ENCODE results near the gene ABCA13. TPM values are rescaled to one million over a fixed set of nuclear protein-coding genes. Genes with fewer than 3 reads are reported as not detected.
A peak's percentile ranks its signal among the peaks of the same experiment; 100 is the strongest.

ABCA13 gene
- total RNA-seq, 1 experiment from 2014 or later, result 1.7 TPM

- ChIA-PET CTCF (no interaction called here), POLR2A (interaction anchor here (0.6 kb wide), 1 partner anchor 8 kb away, joined by 12 read pairs; no protein-coding TSS in a partner anchor)
- no peaks in the 10 kb centered on the region for H3K9me3 ChIP-seq (ENCODE audit: control insufficient read depth, insufficient read depth, low read depth, low read length)
- ATAC-seq, result peak; percentile 39; the same call in 1 of the 2 replicates
- TSS peak; percentile 78 for BruUV-seq (replicated peaks)
- no peak for TF ChIP-seq SIN3A (IDR thresholded peaks at IDR 0.05; ENCODE audit: borderline replicate concordance, insufficient read depth, low read depth, low read length)
- TF ChIP-seq CTCF (IDR thresholded peaks at IDR 0.05), result no peak
- no peak for TF ChIP-seq POLR2AphosphoS5 (IDR thresholded peaks at IDR 0.05; ENCODE audit: low read depth, low read length)
- TF ChIP-seq TCF7L2 (IDR thresholded peaks at IDR 0.05; ENCODE audit: low read depth, low read length), result no peak
- TF ChIP-seq REST (IDR thresholded peaks at IDR 0.05; ENCODE audit: insufficient read depth in 1 of 2, low read depth in 2 of 2, low read length in 1 of 2), result no peak
- no peaks in the 10 kb centered on the region for H3K36me3 ChIP-seq (ENCODE audit: control insufficient read depth, insufficient read depth, low read length)
- peak overlapping the region; percentile 89 for H3K27ac ChIP-seq (ENCODE audit: low read length)
- no peak overlapping the region for H3K4me3 ChIP-seq (ENCODE audit: low read depth in 2 of 2, low read length in 2 of 2)
- no peaks in the 10 kb centered on the region for H3K27me3 ChIP-seq (ENCODE audit: control insufficient read depth, insufficient read depth, low read length)
- H3K4me1 ChIP-seq (ENCODE audit: control insufficient read depth, insufficient read depth, low read length), result peaks cover 25% of the 10 kb centered on the region
- in situ Hi-C loops (cut with HindIII; ENCODE audit: low pct_unique_long_range_greater_than_20kb, low sequenced_read_pairs), result no loop called here
- no peak for DNase-seq (ENCODE audit: low read depth, low spot score)
- intact Hi-C loops (cut with micrococcal nuclease; ENCODE audit: unreplicated experiment), result loop anchor here (5.0 kb wide), 1 partner anchor 70 kb away; no protein-coding TSS in a partner anchor
Observed at GRCh38 chr7:48427671-48428070, 256.4 kb downstream of the ABCA13 start.

GRCh38 chr7:48428091-48428684 is 256.9 kb downstream of the ABCA13 start:
- H3K4me1 ChIP-seq (ENCODE audit: control insufficient read depth, insufficient read depth, low read length), result peaks cover 25% of the 10 kb centered on the region
- no peak for DNase-seq (ENCODE audit: low read depth, low spot score)
- intact Hi-C loops (cut with micrococcal nuclease; ENCODE audit: unreplicated experiment), result loop anchor here (5.0 kb wide), 1 partner anchor 69 kb away; no protein-coding TSS in a partner anchor
- H3K36me3 ChIP-seq (ENCODE audit: control insufficient read depth, insufficient read depth, low read length), result no peaks in the 10 kb centered on the region
- in situ Hi-C loops (cut with HindIII; ENCODE audit: low pct_unique_long_range_greater_than_20kb, low sequenced_read_pairs), result no loop called here
- BruUV-seq (replicated peaks), result no TSS peak
- ChIA-PET CTCF (no interaction called here), POLR2A (interaction anchor here (0.6 kb wide), 1 partner anchor 8 kb away, joined by 12 read pairs; no protein-coding TSS in a partner anchor)
- ATAC-seq, result no peak
- no peak overlapping the region for H3K4me3 ChIP-seq (ENCODE audit: low read depth in 2 of 2, low read length in 2 of 2)
- no peaks in the 10 kb centered on the region for H3K27me3 ChIP-seq (ENCODE audit: control insufficient read depth, insufficient read depth, low read length)
- no peak for TF ChIP-seq SIN3A (IDR thresholded peaks at IDR 0.05; ENCODE audit: borderline replicate concordance, insufficient read depth, low read depth, low read length)
- no peak for TF ChIP-seq CTCF (IDR thresholded peaks at IDR 0.05)
- TF ChIP-seq POLR2AphosphoS5 (IDR thresholded peaks at IDR 0.05; ENCODE audit: low read depth, low read length), result no peak
- TF ChIP-seq REST (IDR thresholded peaks at IDR 0.05; ENCODE audit: insufficient read depth in 1 of 2, low read depth in 2 of 2, low read length in 1 of 2), result no peak
- peak; percentile 29; the same call in 1 of the 2 replicates for TF ChIP-seq TCF7L2 (IDR thresholded peaks at IDR 0.05; ENCODE audit: low read depth, low read length)
- no peaks in the 10 kb centered on the region for H3K9me3 ChIP-seq (ENCODE audit: control insufficient read depth, insufficient read depth, low read depth, low read length)
- peak overlapping the region; percentile 89 for H3K27ac ChIP-seq (ENCODE audit: low read length)

Measured in Panc1 (cell line).